MCF 10A (cell line): ENCODE measurements around the gene TACC3. TPM values are rescaled to one million over a fixed set of nuclear protein-coding genes. Genes with fewer than 3 reads are reported as not detected.

Experiments used
- BruUV-seq: library from RNA; stranded (reverse); fragments of 400-500 nt; replicated peaks from 2 replicates; lab custom pipeline; 2021; lab: Mats Ljungman, UMichigan
- CTCF ChIA-PET: fragments of 300-600 bp; sonication (Branson Sonifier 250); formaldehyde crosslinking; extraction: SDS; loops from one replicate; lab custom pipeline; 2021; ENCODE audit warnings: antibody characterized with exemption, inconsistent platforms; lab: Yijun Ruan, JAX
- POLR2A ChIA-PET: fragments of 300-600, 350-650 bp; sonication (Branson Sonifier 250); formaldehyde crosslinking; extraction: SDS; loops from one replicate; lab custom pipeline; 2020; ENCODE audit warnings: antibody characterized with exemption, inconsistent platforms; lab: Yijun Ruan, JAX
- DNase-seq: peaks from one replicate; pipeline ENCODE4 v3.0.0-alpha.2; 2018; ENCODE audit not compliant: unreplicated experiment
- H3K27ac Mint-ChIP-seq: one replicate; pipeline ENCODE4 v1.8.0; 2022; ENCODE audit warnings: mild to moderate bottlenecking, low read depth, mixed read lengths; ENCODE audit not compliant: unreplicated experiment
- H3K27me3 Mint-ChIP-seq: one replicate; pipeline ENCODE4 v1.8.0; 2022; ENCODE audit warnings: mixed read lengths; ENCODE audit not compliant: insufficient read depth, unreplicated experiment
- H3K36me3 Mint-ChIP-seq: one replicate; pipeline ENCODE4 v1.8.0; 2022; ENCODE audit warnings: mild to moderate bottlenecking, moderate library complexity, mixed read lengths; ENCODE audit not compliant: insufficient read depth, unreplicated experiment
- H3K4me1 Mint-ChIP-seq: one replicate; pipeline ENCODE4 v1.8.0; 2022; ENCODE audit warnings: mixed read lengths; ENCODE audit not compliant: insufficient read depth, unreplicated experiment
- H3K4me3 Mint-ChIP-seq: one replicate; pipeline ENCODE4 v1.8.0; 2022; ENCODE audit warnings: mild to moderate bottlenecking, moderate library complexity, mixed read lengths; ENCODE audit not compliant: unreplicated experiment
- H3K9me3 Mint-ChIP-seq: one replicate; pipeline ENCODE4 v1.8.0; 2022; ENCODE audit warnings: mixed read lengths; ENCODE audit not compliant: unreplicated experiment
- intact Hi-C: fragments of 100-400 bp; cut with micrococcal nuclease; formaldehyde crosslinking; loops from 2 replicates; pipeline ENCODE4 v1.14.1; 2022
- total RNA-seq: library from RNA; stranded (reverse); gene quantifications from 2 replicates; pipeline ENCODE4 v1.2.3, GENCODE V29; 2022
- TF ChIP-seq, protein P1 (sequence below): fragments of 200-600 bp; IDR thresholded peaks from one replicate; pipeline ENCODE4 v1.8.0; 2022; ENCODE audit warnings: antibody characterized with exemption, mild to moderate bottlenecking; ENCODE audit not compliant: unreplicated experiment

The TACC3 gene
- total RNA-seq, 1 experiment from 2014 or later = 69.8 TPM

DNA sequence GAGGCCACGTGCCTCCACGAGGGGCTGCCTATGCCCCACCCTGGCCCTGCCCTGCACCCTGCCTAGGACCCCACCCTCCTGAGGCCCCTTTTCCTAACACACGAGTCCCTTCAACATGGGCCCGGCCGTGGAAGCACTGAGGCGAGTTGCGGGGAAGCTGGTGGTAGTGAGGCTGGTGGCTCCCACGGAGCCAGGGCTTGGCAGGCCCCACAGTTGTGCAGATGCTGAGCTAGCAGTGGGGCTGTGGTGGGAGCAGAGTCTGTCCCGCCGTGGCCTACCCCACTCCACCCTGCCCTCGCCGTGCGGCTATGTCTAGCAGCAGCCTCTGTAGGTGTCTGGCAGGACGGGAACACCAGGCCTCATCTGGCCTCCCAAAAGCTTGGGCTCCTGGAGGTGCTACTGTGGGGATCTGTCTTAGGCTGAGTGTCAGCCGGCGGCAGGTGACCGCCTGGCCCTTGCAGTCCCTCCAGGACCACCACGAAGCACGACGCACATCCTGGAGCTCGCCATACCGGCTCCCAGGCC lies 18.8 kb downstream of the TACC3 start:
- intact Hi-C loops = no loop called here
- Mint-ChIP-seq H3K4me1 (no peaks in the 10 kb centered on the region), H3K4me3 (no peak overlapping the region), H3K27ac (no peak overlapping the region), H3K9me3 (no peaks in the 10 kb centered on the region), H3K27me3 (no peaks in the 10 kb centered on the region), H3K36me3 (peaks cover 59% of the 10 kb centered on the region)
- TF ChIP-seq, protein P1, sequence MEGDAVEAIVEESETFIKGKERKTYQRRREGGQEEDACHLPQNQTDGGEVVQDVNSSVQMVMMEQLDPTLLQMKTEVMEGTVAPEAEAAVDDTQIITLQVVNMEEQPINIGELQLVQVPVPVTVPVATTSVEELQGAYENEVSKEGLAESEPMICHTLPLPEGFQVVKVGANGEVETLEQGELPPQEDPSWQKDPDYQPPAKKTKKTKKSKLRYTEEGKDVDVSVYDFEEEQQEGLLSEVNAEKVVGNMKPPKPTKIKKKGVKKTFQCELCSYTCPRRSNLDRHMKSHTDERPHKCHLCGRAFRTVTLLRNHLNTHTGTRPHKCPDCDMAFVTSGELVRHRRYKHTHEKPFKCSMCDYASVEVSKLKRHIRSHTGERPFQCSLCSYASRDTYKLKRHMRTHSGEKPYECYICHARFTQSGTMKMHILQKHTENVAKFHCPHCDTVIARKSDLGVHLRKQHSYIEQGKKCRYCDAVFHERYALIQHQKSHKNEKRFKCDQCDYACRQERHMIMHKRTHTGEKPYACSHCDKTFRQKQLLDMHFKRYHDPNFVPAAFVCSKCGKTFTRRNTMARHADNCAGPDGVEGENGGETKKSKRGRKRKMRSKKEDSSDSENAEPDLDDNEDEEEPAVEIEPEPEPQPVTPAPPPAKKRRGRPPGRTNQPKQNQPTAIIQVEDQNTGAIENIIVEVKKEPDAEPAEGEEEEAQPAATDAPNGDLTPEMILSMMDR = no peak
- DNase-seq = no peak
- POLR2A ChIA-PET = no interaction called here
- CTCF ChIA-PET = interaction anchor here (0.7 to 1.5 kb wide), 2 partner anchors 8 to 159 kb away, joined by 3 to 4 read pairs; no protein-coding TSS in a partner anchor
- no TSS peak for BruUV-seq

DNA sequence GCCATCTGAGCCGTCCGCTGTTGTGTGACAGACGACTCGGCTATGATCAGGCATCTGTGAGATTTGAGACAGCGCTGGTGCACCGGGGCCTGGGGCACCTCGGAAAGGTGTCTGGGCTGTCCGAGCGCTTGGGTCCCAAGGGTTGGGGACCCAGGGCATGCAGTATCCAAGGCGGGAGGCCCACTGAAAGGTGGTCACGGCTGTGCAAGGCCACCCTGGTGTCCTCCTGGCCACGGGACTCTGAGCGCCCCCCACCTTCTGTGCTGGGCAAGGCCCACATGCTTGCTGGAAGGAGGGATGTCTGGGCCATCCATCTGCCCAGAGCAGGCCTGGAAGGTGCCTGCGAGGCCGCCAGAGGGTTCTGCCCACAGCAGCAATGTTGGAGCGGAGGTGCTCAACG lies 19.9 kb downstream of the TACC3 start:
- CTCF ChIA-PET = interaction anchor here (0.6 to 0.9 kb wide), 5 partner anchors 12 to 170 kb away, joined by 3 to 5 read pairs (median 3); no protein-coding TSS in a partner anchor
- BruUV-seq = no TSS peak
- Mint-ChIP-seq H3K27ac (no peak overlapping the region), H3K4me3 (no peak overlapping the region), H3K9me3 (no peaks in the 10 kb centered on the region), H3K36me3 (peaks cover 64% of the 10 kb centered on the region), H3K4me1 (no peaks in the 10 kb centered on the region), H3K27me3 (no peaks in the 10 kb centered on the region)
- DNase-seq = no peak
- intact Hi-C loops = no loop called here
- TF ChIP-seq, protein P1 = no peak
- POLR2A ChIA-PET = interaction anchor here (0.7 to 1.5 kb wide), 2 partner anchors 14 to 48 kb away, joined by 5 read pairs; no protein-coding TSS in a partner anchor

DNA sequence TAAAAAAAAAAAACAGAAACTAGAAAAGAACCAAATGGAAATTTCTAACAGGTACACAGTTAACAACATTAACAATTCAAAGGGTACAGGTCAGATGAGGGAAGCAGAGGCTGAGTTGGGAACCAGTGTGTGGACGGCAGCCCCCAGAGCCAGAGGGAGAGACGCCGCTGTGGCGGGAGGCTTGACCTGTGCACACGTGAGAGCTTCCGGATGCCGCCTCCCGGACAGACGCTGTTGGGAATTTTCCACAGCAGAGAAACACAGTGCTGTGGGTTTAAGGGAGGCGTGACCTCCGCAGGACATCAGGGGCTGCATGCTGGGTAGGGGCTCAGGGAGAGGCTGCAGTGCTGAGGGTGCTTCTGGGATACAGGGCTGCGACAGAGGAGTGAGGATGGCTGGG lies 22.2 kb downstream of the TACC3 start:
- intact Hi-C loops = no loop called here

DNA sequence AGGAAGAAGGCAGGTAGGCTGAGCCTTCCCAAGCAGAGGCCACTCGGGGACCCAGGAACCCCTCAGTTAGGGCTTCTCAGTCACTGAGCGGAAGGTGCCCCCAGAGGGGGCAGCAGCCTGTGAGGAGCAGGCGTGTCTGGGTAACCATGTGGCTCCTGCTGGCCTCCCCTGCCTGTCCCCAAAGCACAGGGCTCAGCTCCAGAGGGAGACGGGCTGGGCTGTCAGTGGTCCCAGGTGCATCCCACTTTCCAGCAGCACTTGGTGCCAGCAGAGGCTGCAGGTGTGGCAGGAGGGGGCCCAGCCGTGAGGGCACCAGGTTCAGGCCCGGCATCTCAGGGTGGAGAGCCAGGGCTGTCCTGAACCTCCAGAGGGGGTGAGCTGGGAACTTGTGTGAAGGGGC lies 22.7 kb downstream of the TACC3 start:
- no peaks in the 10 kb centered on the region for H3K9me3 Mint-ChIP-seq
- intact Hi-C loops = no loop called here
- H3K27ac Mint-ChIP-seq = no peak overlapping the region
- ChIA-PET CTCF (interaction anchor here (1.1 to 7.7 kb wide), 3 partner anchors 30 to 155 kb away, joined by 3 to 151 read pairs (median 3); no protein-coding TSS in a partner anchor), POLR2A (no interaction called here)
- H3K27me3 Mint-ChIP-seq = no peaks in the 10 kb centered on the region
- no peak for DNase-seq
- peaks cover 41% of the 10 kb centered on the region for H3K36me3 Mint-ChIP-seq
- BruUV-seq = no TSS peak
- TF ChIP-seq, protein P1 = no peak
- no peaks in the 10 kb centered on the region for H3K4me1 Mint-ChIP-seq
- H3K4me3 Mint-ChIP-seq = no peak overlapping the region

More for the DNA sequence above, 22.2 kb downstream of the TACC3 start:
- no TSS peak for BruUV-seq
- H3K27me3 Mint-ChIP-seq = no peaks in the 10 kb centered on the region
- ChIA-PET CTCF (interaction anchor here (0.6 to 7.7 kb wide), 3 partner anchors 66 to 165 kb away, joined by 3 to 151 read pairs (median 3); no protein-coding TSS in a partner anchor), POLR2A (interaction anchor here (0.7 kb wide), 1 partner anchor 10 kb away, joined by 3 read pairs; no protein-coding TSS in a partner anchor)
- no peaks in the 10 kb centered on the region for H3K4me1 Mint-ChIP-seq
- H3K27ac Mint-ChIP-seq = no peak overlapping the region
- H3K36me3 Mint-ChIP-seq = peaks cover 45% of the 10 kb centered on the region
- H3K9me3 Mint-ChIP-seq = no peaks in the 10 kb centered on the region
- TF ChIP-seq, protein P1 = no peak
- H3K4me3 Mint-ChIP-seq = no peak overlapping the region
- no peak for DNase-seq
